Activated CD8-positive, alpha-beta memory T cell treated with anti-CD3 and anti-CD28 coated beads, Interleukin-2, amount 50 U/mL, for 1 hour (primary cell): Measurements from ENCODE around the gene PLSCR2.
"Not testable (repeated sequence)": the region's sequence is repeated elsewhere in the genome, so short reads cannot be mapped to it uniquely, and the experiment has no call there.

ENCODE experiments used
- DNase-seq: peaks from one replicate; pipeline ENCODE4 v3.0.0-alpha.2; 2020; ENCODE audit errors: extremely low read depth

PLSCR2 gene

GRCh38 chr3:146416366-146416765 is 53.0 kb downstream of the PLSCR2 start:
- DNase-seq = no peak

DNA sequence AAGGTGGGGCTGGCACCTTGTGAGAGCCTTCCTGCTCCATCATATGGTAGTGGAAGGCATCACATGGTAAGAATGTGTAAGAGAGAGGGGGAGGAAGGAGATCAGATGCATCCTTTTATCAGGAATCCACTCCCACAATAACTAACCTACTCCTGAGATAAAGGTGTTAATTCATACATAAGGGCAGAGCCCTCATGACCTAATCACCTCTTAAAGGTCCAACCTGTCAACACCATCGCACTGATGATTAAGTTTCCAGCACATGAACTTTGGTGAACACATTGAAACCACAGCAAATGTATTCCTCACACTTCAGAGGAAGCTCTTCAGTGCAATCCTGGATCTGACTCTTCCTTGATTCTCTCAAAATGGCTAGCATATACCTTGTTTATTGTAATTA is 55.4 kb downstream of the PLSCR2 start:
- DNase-seq = no peak

DNA sequence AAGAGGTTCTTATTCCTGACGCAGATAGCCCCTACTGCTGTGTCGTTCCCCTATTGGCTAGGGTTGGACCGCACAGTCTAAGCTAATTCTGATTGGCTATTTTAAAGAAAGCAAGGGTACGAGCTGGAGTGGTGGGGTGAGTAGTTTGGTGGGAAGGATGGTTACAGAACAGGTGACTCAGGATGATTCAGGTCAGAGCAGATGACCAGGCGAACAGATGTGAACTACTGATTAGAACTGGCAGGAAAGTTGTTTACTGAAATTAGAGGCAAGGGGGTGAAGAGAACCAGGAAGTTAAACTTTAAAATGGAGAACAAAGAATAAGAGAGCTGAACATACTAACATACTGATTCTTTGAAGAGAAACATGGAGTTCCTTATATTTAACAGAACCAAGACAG is 56.6 kb downstream of the PLSCR2 start:
- DNase-seq = not testable (repeated sequence)

DNA sequence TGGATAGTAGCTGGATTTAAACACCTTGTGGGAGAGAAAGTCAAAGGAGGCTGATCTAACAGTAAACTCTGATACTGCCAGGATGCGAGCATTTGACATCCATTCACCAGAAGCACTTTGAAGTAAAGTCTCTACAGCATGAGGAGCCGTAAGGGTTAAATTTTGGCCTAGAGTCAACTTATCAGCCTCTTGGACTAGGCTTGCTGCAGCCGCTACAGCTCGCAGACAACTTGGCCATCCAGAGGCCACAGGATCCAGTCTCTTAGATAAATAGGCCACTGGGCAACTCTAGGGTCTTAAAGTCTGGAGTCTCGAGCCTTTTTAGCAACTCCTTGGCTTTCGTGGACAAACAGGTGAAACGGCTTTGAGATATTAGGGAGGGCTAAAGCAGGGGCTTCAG is 61.4 kb downstream of the PLSCR2 start:
- no peak for DNase-seq

DNA sequence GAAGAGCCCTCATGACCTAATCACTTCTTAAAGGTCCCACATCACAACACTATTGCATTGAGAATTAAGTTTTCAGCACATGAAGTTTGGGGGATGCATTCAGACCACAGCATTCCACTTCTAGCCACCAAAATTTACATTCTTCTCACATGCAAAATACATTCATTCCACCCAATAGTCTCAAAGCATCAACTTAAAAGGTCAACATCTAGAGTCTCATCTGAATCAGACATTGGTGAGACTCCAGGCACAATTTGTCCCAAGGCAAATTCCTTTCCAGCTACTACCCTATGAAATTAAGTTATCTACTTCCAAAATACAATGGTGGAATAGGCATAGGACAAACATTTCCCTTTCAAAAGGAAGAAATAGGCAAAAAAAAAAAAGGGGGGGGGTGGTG is 64.9 kb downstream of the PLSCR2 start:
- DNase-seq = no peak

- DNase-seq = no peak
These were observed 65.6 kb downstream of the PLSCR2 start for GRCh38 chr3:146403792-146404191.

DNA sequence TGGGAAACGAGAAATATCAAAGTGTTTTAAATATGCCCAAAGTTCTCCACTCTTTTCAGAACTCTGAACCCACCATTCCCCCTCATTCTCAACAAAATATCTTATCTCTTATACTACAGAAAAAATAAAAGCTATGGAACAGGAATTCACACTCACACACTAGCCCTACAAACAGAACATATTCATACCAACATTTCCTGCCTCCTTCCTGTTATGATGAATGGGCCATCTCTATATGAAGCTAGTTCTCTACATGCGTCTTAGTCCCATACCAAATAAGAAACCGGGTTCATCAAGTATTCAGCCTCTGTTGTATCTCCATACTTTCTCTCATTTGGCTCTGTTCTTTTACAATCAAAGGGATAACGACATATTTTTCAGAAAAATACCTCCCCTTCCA is 72.6 kb downstream of the PLSCR2 start:
- no peak for DNase-seq

- no peak for DNase-seq
These were observed 74.2 kb downstream of the PLSCR2 start for GRCh38 chr3:146395164-146395563.

GRCh38 chr3:146390957-146391356 is 78.4 kb downstream of the PLSCR2 start:
- DNase-seq = no peak

- DNase-seq = no peak
These were observed 79.2 kb downstream of the PLSCR2 start for GRCh38 chr3:146390006-146390772.

DNA sequence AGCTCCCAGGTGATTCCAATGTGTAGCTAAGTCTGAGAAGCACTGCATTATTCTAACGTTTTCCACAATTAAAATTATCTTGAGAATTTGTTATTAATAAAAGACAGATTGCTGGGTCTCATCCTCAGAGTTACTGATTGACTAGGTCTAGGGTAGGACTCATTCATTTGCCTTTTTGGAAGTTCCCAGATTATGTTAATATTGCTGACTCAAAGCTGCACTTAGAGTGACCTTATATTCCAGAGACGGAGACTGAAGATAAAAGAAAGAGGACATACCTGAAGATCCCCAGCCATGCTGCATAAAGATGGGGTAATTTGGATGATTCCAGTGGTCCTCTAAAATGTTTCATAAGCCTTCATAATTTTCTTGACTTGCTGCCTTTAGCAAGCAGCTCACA is 81.8 kb downstream of the PLSCR2 start:
- DNase-seq = no peak

GRCh38 chr3:146386936-146387335 is 82.4 kb downstream of the PLSCR2 start:
- no peak for DNase-seq

DNA sequence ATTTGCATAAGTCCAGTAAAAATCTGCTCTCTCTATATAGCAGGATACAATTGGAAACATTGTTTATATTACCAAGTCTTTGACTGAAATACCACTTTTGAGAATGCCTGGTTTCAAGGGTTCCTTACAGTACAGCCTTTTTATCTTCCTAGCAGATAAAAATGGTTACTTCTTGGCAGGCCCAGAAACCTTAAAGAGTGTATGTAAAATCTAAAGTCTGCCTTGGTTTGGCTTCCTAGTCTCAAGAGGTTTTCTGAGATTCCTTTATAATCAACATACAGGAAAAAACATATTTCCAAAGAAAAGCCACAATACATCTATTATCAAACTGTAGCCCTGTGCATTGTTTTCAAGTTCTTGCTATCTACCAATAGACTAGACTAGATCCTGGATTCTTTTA is 84.6 kb downstream of the PLSCR2 start:
- no peak for DNase-seq
